Posterior vena cava (tissue), 2 donors: ENCODE measurements around the gene KBTBD7. TPM values are rescaled to one million over a fixed set of nuclear protein-coding genes. Genes with fewer than 3 reads are reported as not detected.

ENCODE experiments used
- DNase-seq: peaks from one replicate; pipeline ENCODE4 v3.0.0-alpha.2; 2020; ENCODE audit warnings: low spot score
- intact Hi-C, 2 donors: fragments of 100-400 bp; cut with DNase I; formaldehyde crosslinking; loops; one replicate each; pipeline versions ENCODE4 v1.14.1 to v1.14.2; 2022 to 2023
- total RNA-seq, 2 donors: library from RNA; stranded (reverse); fragmentation: NEBNext Ultra II Directional; extraction: Animal tissue kit (Norgen Biotek cat#: 25700); gene quantifications; one replicate each; pipeline ENCODE4 v1.2.1, GENCODE V29; 2021
- donor health status: DM: yes; HTN: yes; CAD: no.
- donor health status: DM: yes; HTN: yes; CAD: no.

The KBTBD7 gene
- total RNA-seq, 2 donors from 2014 or later = 4.6 to 5.9 TPM

DNA sequence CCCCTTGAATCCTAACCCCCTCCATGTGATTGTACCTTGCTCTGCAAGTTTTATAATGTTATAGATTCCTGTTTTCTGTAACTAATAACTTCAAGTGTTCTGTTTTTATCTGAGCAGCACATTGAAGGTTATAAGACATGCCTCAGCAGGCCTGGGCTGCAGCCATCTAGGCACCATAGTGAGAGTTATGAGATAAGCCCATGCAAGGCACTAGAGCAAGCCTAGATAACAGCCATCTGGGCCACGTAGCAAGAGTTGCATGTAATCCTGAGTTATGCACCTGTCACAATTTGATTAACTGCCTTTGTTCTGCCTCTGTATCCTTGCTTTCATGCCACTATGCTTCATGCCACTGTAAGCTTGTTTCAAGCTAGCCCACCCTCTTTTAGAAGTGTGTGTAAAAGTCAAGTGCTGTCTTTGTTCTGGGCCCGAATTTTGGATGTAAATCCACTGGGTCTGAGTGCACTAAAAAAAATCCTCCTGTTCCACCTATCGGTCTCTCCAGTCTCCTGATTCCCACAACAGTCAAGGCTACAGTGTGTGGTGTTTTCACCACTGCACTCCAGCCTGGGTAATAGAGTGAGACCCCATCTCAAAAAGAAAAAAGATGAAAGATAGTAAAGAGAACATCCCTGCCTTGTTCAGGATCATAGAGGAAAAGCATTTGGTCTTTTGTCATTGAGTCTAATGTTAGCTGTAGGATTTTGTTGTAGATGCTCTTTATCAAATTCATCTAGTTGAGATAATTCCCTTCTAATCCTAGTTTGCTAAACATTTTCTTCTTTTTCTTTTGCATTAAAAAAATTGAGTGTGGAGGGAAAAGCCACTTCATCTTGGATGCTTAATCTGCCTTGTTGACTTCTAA is 45.7 kb downstream of the KBTBD7 start:
- intact Hi-C loops = no loop called here
- DNase-seq = no peak

DNA sequence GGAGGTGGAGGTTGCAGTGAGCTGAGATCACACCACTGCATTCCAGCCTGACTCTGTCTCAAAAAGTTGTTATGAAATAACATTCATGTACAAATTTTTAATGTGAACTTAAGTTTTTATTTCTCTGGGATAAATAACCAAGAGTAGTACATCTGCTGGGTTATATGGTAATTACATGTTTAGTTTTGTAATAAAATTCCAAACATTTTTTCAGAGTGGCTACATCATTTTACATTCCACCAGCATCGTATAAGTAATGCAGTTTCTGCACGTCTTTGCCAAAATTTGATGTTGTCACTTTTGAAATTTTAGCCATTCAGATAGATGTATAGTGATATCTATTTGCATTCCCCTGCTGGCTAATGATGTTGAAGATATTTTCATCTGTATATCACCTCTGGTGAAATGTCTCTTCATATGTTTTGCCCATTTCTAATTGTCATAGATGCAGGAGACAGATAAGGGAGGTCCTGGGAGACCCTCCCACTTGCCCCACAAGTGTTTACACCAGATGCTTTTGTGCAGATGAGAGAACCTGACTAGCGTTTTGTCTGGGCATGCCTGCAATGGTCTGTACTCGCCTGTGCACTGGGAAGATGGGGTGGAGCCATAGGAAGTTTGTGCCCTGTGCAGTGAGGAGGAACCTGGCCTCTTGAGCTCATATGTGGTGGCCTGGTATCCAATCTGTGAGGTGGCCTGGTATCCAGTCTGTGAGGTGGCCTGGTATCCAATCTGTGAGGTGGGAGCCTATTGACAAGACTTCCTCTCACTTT is 49.0 kb downstream of the KBTBD7 start:
- intact Hi-C loops = no loop called here
- DNase-seq = no peak

DNA sequence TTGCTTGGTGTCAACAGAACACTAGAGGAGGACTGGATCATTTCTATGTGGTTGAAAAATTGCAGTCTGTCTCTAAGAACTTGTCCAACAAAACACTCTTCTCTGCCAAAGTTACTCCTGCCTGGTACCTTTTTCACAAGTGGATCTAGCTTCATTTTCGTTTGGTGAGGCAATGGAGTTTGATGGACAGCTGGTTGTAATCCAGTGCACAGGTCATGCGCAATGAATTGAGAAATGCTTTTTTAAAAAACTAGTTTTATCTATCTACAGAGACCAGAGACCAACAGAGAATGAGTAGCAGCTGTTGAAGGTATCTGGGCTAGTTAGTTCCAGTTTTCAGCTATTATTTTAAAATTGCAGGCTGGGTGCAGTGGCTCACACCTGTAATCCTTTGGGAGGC is 49.8 kb downstream of the KBTBD7 start:
- no peak for DNase-seq
- intact Hi-C loops = no loop called here

Other genes with a start within 250 kb of the KBTBD7 start
- gene ELF1, start 175.3 kb downstream of the KBTBD7 start, total RNA-seq = 10 to 100 TPM; 56.2 to 56.3 TPM
- gene WBP4, start 133.1 kb downstream of the KBTBD7 start, total RNA-seq = 10 to 100 TPM; 12.6 to 12.9 TPM
- 1 to 10 TPM; 6.0 to 6.9 TPM for gene KBTBD6, start 61.8 kb downstream of the KBTBD7 start, total RNA-seq
- gene MTRF1, start 69.0 kb upstream of the KBTBD7 start, total RNA-seq = 10 to 100 TPM; 10.0 to 10.8 TPM
- 10 to 100 TPM; 15.8 to 17.2 TPM for gene NAA16, start 116.7 kb upstream of the KBTBD7 start, total RNA-seq